Right cardiac atrium (tissue), 5 donors: ENCODE data around the gene GORASP1. TPM values are rescaled to one million over a fixed set of nuclear protein-coding genes. Genes with fewer than 3 reads are reported as not detected.

ENCODE experiments used
- ATAC-seq, 2 donors: fragments of 200-7000 bp; cut with Tn5 transposase; one replicate each; pipeline versions ENCODE4 v1.8.0 to v1.9.1; 2020; ENCODE audit warnings: moderate library complexity in 2 of 2, mild to moderate bottlenecking in 1 of 2
- DNase-seq, 3 donors: peaks; one replicate each; pipeline ENCODE4 v3.0.0-alpha.2; 2020
- H3K27ac ChIP-seq: one replicate; pipeline ENCODE4 v1.5.1; 2013; ENCODE audit warnings: mild to moderate bottlenecking, low read length, control low read depth, moderate library complexity
- H3K27me3 ChIP-seq: one replicate; pipeline ENCODE4 v1.6.1; 2013; ENCODE audit not compliant: control insufficient read depth, insufficient read depth
- H3K4me1 ChIP-seq: one replicate; pipeline ENCODE4 v1.6.1; 2013; ENCODE audit warnings: low read length; ENCODE audit not compliant: control insufficient read depth, insufficient read depth
- H3K4me3 ChIP-seq: one replicate; pipeline ENCODE4 v1.5.1; 2013; ENCODE audit warnings: low read length, control low read depth
- H3K9me3 ChIP-seq: one replicate; pipeline ENCODE4 v1.6.1; 2013; ENCODE audit warnings: low read length; ENCODE audit not compliant: control insufficient read depth
- WGBS: extraction: QIAGEN DNeasy Blood & Tissue Kit; methylation state at CpG from one replicate; pipeline ENCODE4 v1.1.7; 2013; 5-methylcytosine and 5-hydroxymethylcytosine counted together
- intact Hi-C, 4 donors: fragments of 100-400 bp; cut with DNase I; formaldehyde crosslinking; loops; one replicate each; pipeline versions ENCODE4 v1.11.0 to v1.14.0; 2022 to 2023
- polyA plus RNA-seq: library from polyadenylated mRNA; stranded (reverse); fragments of 200-250 nt; gene quantifications from one replicate; pipeline ENCODE4 v1.2.3, GENCODE V29; 2013
- total RNA-seq, 4 donors: library from RNA; stranded (reverse); fragmentation: NEBNext Ultra II Directional; extraction: Animal tissue kit (Norgen Biotek cat#: 25700); gene quantifications; one replicate each; pipeline ENCODE4 v1.2.1, GENCODE V29; 2021
- donor health status: healthy with polysubstance abuse.
- donor health status: DM: no; HTN: yes; CAD: no.
- donor health status: DM: no; HTN: no; CAD: no.
- donor health status: DM: no; HTN: yes; CAD: no; lungs with severe emphysema.
- donor health status: DM: yes; HTN: yes; CAD: no.

Gene GORASP1
- total and polyA plus RNA-seq, 5 donors, result 26.3 to 53.4 (median 46.4) TPM

GRCh38 chr3:39140341-39140971 lies 33.0 kb upstream of the GORASP1 start:
- Histone ChIP-seq H3K27me3 (no peaks in the 10 kb centered on the region), H3K27ac (no peak overlapping the region), H3K4me1 (peaks cover 27% of the 10 kb centered on the region), H3K4me3 (no peak overlapping the region), H3K9me3 (no peaks in the 10 kb centered on the region)
- intact Hi-C loops, result no loop called here
- 90% methylated on average over 2 of the region's 2 CpGs for whole genome bisulfite sequencing
- DNase-seq (no peak), ATAC-seq (no peak)

DNA sequence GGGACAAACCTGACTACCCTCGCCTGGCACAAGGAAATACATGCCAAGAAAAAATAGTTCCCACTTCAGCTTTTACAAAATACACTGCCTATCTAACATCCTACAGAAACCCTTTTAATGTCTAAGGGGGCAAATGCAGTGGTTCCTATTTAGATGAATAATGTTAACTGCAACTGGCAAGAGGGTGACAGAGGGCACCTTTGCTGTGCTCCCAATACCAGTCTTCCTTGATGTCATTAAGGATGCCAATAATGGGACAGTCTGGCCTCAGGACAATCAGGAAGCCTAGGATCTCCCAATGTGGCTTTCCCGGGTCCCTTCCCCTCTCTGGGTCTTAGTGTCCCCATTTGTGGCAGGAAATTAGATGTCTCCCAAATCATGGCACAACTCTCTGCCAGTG lies 32.0 kb upstream of the GORASP1 start:
- ATAC-seq, result no peak
- Histone ChIP-seq H3K27me3 (no peaks in the 10 kb centered on the region), H3K4me3 (no peak overlapping the region), H3K4me1 (peaks cover 33% of the 10 kb centered on the region), H3K27ac (no peak overlapping the region), H3K9me3 (no peaks in the 10 kb centered on the region)
- WGBS, result 66% methylated on average over 2 of the region's 2 CpGs
- no peak for DNase-seq
- intact Hi-C loops, result no loop called here

GRCh38 chr3:39138804-39139415 lies 31.5 kb upstream of the GORASP1 start:
- peak; percentile 1 to 25 for ATAC-seq
- WGBS, result 74% methylated on average over 7 of the region's 7 CpGs
- Histone ChIP-seq H3K27me3 (no peaks in the 10 kb centered on the region), H3K4me3 (no peak overlapping the region), H3K4me1 (peaks cover 34% of the 10 kb centered on the region), H3K27ac (no peak overlapping the region), H3K9me3 (no peaks in the 10 kb centered on the region)
- intact Hi-C loops, result no loop called here
- peak; percentile 60 to 90 (median 89) for DNase-seq

DNA sequence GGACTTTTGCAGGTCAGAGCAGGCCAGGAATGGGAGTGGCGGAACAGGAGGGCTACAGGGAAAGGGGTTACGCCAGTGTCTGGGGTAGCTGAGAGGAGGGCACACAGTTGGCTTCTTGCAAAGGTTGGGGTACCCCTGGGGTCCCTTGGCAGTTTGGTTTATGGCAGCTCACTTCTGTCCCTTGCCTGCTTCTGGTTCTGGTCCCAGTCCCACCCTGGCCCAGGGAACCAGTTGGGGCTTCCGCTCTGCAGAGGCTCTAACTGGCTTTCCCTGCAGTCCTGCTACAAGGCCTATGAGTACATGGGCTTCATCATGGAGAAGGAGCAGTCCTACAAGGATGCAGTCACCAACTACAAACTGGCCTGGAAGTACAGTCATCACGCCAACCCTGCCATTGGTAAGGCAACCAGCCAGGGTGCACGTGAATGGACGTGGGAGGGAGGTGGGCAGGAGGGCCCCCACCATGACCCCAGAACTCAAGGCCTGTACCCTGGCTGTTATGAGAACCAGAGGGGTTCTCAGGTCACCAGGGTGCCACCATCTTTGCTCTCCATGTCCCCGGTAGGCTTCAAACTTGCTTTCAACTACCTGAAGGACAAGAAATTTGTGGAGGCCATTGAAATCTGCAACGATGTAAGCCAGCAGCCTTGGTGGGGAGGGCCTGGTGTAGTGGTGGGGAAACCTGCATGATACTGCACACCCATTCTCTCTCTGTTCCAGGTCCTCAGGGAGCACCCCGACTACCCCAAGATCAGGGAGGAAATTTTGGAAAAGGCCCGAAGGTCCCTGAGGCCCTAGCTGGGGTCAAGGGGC lies 30.8 kb upstream of the GORASP1 start:
- Histone ChIP-seq H3K4me3 (no peak overlapping the region), H3K27me3 (no peaks in the 10 kb centered on the region), H3K4me1 (peaks cover 36% of the 10 kb centered on the region), H3K27ac (no peak overlapping the region), H3K9me3 (no peaks in the 10 kb centered on the region)
- DNase-seq (no peak), ATAC-seq (no peak)
- intact Hi-C loops, result no loop called here
- WGBS, result 92% methylated on average over 10 of the region's 10 CpGs

- peaks cover 37% of the 10 kb centered on the region for H3K4me1 ChIP-seq
- H3K27ac ChIP-seq, result no peak overlapping the region
- ATAC-seq (no peak), DNase-seq (peak in 2 of 3 donors; percentile 52 to 59)
- H3K9me3 ChIP-seq, result no peaks in the 10 kb centered on the region
- WGBS, result 95% methylated on average over 18 of the region's 18 CpGs
- no peak overlapping the region for H3K4me3 ChIP-seq
- no peaks in the 10 kb centered on the region for H3K27me3 ChIP-seq
- intact Hi-C loops, result no loop called here
These were observed 30.1 kb upstream of the GORASP1 start for GRCh38 chr3:39137435-39137936.

- H3K9me3 ChIP-seq, result no peaks in the 10 kb centered on the region
- H3K27me3 ChIP-seq, result no peaks in the 10 kb centered on the region
- H3K27ac ChIP-seq, result no peak overlapping the region
- ATAC-seq (no peak), DNase-seq (peak in 2 of 3 donors; percentile 50 to 54)
- peaks cover 32% of the 10 kb centered on the region for H3K4me1 ChIP-seq
- 91% methylated on average over 21 of the region's 21 CpGs for WGBS
- no peak overlapping the region for H3K4me3 ChIP-seq
- intact Hi-C loops, result no loop called here
These were observed 29.4 kb upstream of the GORASP1 start for GRCh38 chr3:39136533-39137434.

- intact Hi-C loops, result no loop called here
- H3K4me3 ChIP-seq, result no peak overlapping the region
- DNase-seq (peak; percentile 73 to 88 (median 81)), ATAC-seq (peak; percentile 65 to 75)
- peaks cover 21% of the 10 kb centered on the region for H3K4me1 ChIP-seq
- H3K9me3 ChIP-seq, result no peaks in the 10 kb centered on the region
- WGBS, result 52% methylated on average over 8 of the region's 8 CpGs
- peak overlapping the region; percentile 51 for H3K27ac ChIP-seq
- H3K27me3 ChIP-seq, result no peaks in the 10 kb centered on the region
These were observed 27.9 kb upstream of the GORASP1 start for GRCh38 chr3:39135170-39135805.

DNA sequence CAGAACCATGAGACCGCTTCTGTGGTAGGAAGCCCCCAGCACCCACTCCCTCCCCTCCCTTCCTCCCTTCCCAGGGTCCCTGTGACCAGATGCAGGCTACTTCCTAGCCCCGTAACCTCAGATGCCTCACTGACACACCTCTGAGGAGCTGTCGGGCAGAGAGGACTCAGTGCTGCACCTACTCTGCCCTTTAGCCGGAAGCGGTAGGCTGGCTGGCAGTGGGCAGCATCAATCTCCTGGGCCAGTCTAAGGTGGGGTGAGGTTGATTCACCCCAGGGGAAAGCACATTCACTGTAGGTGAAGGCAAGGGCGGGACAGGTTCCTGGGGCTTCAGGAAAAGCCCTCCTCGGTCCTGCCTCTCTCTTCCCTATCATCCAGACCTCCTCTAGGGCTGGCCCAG lies 26.9 kb upstream of the GORASP1 start:
- WGBS, result 81% methylated on average over 7 of the region's 7 CpGs
- H3K27ac ChIP-seq, result no peak overlapping the region

DNA sequence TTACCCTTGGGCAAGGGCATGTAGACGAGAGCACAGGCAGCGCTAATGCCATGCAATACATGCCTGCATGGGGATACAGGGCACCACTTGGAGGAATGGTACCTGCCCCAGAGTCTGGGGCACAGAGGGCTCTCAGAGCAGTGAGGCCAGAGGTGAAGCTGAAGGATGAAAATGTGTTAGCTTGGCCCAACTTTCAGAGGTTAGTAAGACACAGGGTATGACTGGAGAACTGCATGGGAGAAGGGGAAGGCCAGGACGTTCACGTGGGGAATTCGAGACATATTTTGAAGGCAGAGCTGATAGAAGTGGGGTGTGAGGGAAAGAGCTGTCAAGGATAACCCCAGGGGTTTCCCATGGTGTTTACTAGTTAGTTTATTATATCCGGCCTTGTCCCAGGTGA lies 26.4 kb upstream of the GORASP1 start:
- Histone ChIP-seq H3K4me3 (no peak overlapping the region), H3K27me3 (no peaks in the 10 kb centered on the region), H3K9me3 (no peaks in the 10 kb centered on the region), H3K27ac (no peak overlapping the region), H3K4me1 (peaks cover 17% of the 10 kb centered on the region)
- WGBS, result 72% methylated on average over 6 of the region's 6 CpGs
- intact Hi-C loops, result loop anchor here in 1 of 4 donors (5.0 kb wide), 1 partner anchor 48 kb away; no protein-coding TSS in a partner anchor
- ATAC-seq, result no peak
- no peak for DNase-seq

More for the DNA sequence above, 26.9 kb upstream of the GORASP1 start:
- intact Hi-C loops, result loop anchor here in 1 of 4 donors (5.0 kb wide), 1 partner anchor 48 kb away; no protein-coding TSS in a partner anchor
- H3K27me3 ChIP-seq, result no peaks in the 10 kb centered on the region
- no peak overlapping the region for H3K4me3 ChIP-seq
- no peak for DNase-seq
- no peak for ATAC-seq
- no peaks in the 10 kb centered on the region for H3K9me3 ChIP-seq
- H3K4me1 ChIP-seq, result peaks cover 17% of the 10 kb centered on the region

- no peak for DNase-seq
- Histone ChIP-seq H3K4me3 (no peak overlapping the region), H3K9me3 (no peaks in the 10 kb centered on the region), H3K27ac (no peak overlapping the region), H3K4me1 (peaks cover 17% of the 10 kb centered on the region), H3K27me3 (no peaks in the 10 kb centered on the region)
- intact Hi-C loops, result loop anchor here in 1 of 4 donors (5.0 kb wide), 1 partner anchor 49 kb away; no protein-coding TSS in a partner anchor
- WGBS, result 97% methylated on average over 1 of the region's 1 CpG
- no peak for ATAC-seq
These were observed 25.7 kb upstream of the GORASP1 start for GRCh38 chr3:39133093-39133490.
